Measurements from ENCODE around the gene RNF222. TPM values are rescaled to one million over a fixed set of nuclear protein-coding genes. Genes with fewer than 3 reads are reported as not detected.

RNF222 gene
- total RNA-seq, 1 experiment from 2014 or later: 0.09 TPM

DNA sequence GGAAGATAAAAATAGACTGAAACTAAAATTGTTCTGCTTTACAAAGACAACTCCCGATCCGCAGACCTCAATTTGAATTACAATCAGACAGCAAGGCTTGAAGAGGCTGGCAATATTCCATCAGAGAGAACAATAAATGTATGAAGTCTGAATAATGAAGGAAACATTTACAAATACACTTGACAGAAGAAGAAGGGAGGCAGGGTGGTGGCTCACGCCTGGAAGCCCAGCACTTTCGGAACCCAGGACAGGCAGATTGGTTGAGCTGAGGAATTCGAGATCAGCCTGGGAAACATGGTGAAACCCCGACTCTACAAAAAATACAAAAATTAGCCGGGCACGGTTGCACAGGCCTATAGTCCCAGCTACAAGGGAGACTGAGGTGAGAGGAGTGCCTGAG is 43.4 kb downstream of the RNF222 start:
- H4K5ac ChIP-seq (ENCODE audit: insufficient read length, low read depth, low read length): no peak overlapping the region
- H3K27ac ChIP-seq (ENCODE audit: insufficient read length, low read depth, low read length): no peak overlapping the region
- TF ChIP-seq, protein P1, sequence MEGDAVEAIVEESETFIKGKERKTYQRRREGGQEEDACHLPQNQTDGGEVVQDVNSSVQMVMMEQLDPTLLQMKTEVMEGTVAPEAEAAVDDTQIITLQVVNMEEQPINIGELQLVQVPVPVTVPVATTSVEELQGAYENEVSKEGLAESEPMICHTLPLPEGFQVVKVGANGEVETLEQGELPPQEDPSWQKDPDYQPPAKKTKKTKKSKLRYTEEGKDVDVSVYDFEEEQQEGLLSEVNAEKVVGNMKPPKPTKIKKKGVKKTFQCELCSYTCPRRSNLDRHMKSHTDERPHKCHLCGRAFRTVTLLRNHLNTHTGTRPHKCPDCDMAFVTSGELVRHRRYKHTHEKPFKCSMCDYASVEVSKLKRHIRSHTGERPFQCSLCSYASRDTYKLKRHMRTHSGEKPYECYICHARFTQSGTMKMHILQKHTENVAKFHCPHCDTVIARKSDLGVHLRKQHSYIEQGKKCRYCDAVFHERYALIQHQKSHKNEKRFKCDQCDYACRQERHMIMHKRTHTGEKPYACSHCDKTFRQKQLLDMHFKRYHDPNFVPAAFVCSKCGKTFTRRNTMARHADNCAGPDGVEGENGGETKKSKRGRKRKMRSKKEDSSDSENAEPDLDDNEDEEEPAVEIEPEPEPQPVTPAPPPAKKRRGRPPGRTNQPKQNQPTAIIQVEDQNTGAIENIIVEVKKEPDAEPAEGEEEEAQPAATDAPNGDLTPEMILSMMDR (conservative IDR thresholded peaks at IDR 0.05): no peak
- H3K56ac ChIP-seq (ENCODE audit: insufficient read length, low read depth, low read length): no peak overlapping the region
- H3K14ac ChIP-seq (ENCODE audit: insufficient read depth, low read length): no peak overlapping the region
- H3K23ac ChIP-seq (ENCODE audit: insufficient read length, low read depth, low read length): no peak overlapping the region
- H3K27me3 ChIP-seq (ENCODE audit: insufficient read depth, low read length): no peaks in the 10 kb centered on the region
- no peak overlapping the region for H2BK120ac ChIP-seq (ENCODE audit: low read depth, low read length, poor library complexity, severe bottlenecking)
- no peak for DNase-seq
- Mint-ChIP-seq H3K36me3 (ENCODE audit: insufficient read depth in 1 of 3, low read depth in 3 of 3) (no peaks in the 10 kb centered on the region; a peak in 1 of 7 replicates), H3K9me3 (peaks cover 0 to 3% of the 10 kb centered on the region in 2 experiments; a peak in 1 of 5 replicates), H3K4me1 (peaks cover 6% of the 10 kb centered on the region in 2 experiments), H3K4me3 (no peak overlapping the region), H3K27ac (peak overlapping the region in 1 of 3 experiments; percentile 26; a peak in 3 of 7 replicates), H3K27me3 (ENCODE audit: low read depth) (no peaks in the 10 kb centered on the region)
- no peak overlapping the region for H2BK15ac ChIP-seq (ENCODE audit: low read depth, low read length)
- no CpG with 5 or more reads among the region's 8 CpGs for WGBS (ENCODE audit: extremely low coverage, insufficient read length, low lambda C conversion rate)
- H2AK5ac ChIP-seq (ENCODE audit: insufficient read length, low read length): no peak overlapping the region
- peaks cover under 1% of the 10 kb centered on the region; the same call in 1 of the 2 replicates for H3K4me1 ChIP-seq (ENCODE audit: insufficient read depth, low read length)
- H3K9me3 ChIP-seq (ENCODE audit: control insufficient read depth, low read depth, low read length): no peaks in the 10 kb centered on the region
- H4K91ac ChIP-seq (ENCODE audit: insufficient read length, low read depth, low read length): no peak overlapping the region
- no peak overlapping the region for H3K9ac ChIP-seq (ENCODE audit: extremely low read depth, insufficient read length, low read length)
- H4K8ac ChIP-seq (replicated peaks; ENCODE audit: insufficient read length, low read depth, low read length): no peak overlapping the region
- H3K4ac ChIP-seq (ENCODE audit: low read depth, low read length): no peak overlapping the region
- no peak overlapping the region for H2AFZ ChIP-seq (ENCODE audit: low read length)
- H2BK20ac ChIP-seq (ENCODE audit: low read depth, low read length, poor library complexity, severe bottlenecking): no peak overlapping the region
- no peak overlapping the region for H3T11ph ChIP-seq (ENCODE audit: low read length)
- no peaks in the 10 kb centered on the region for H3K79me1 ChIP-seq (ENCODE audit: insufficient read depth, low read depth, low read length, poor library complexity, severe bottlenecking)
- no peaks in the 10 kb centered on the region for H3K23me2 ChIP-seq (ENCODE audit: insufficient read length, low read depth, low read length, poor library complexity, severe bottlenecking)
- H3K4me2 ChIP-seq (ENCODE audit: insufficient read depth, insufficient read length, low read length): no peak overlapping the region
- no peak overlapping the region for H2BK12ac ChIP-seq (ENCODE audit: insufficient read length, low read depth, low read length)
- no peak overlapping the region for H3K18ac ChIP-seq (ENCODE audit: insufficient read length, low read depth, low read length)
- no peaks in the 10 kb centered on the region for H3K79me2 ChIP-seq (ENCODE audit: insufficient read depth, low read length)
- H4K20me1 ChIP-seq (ENCODE audit: control insufficient read depth, insufficient read depth, insufficient read length): no peaks in the 10 kb centered on the region
- no peak overlapping the region for H2BK5ac ChIP-seq (ENCODE audit: insufficient read length, low read length)

Data from H9 (cell line).